ENCODE results near the gene TCHHL1. TPM values are rescaled to one million over a fixed set of nuclear protein-coding genes. Genes with fewer than 3 reads are reported as not detected.

Gene TCHHL1
- total and polyA plus RNA-seq, 8 donors, result not detected

GRCh38 chr1:152052606-152053005 lies 36.3 kb downstream of the TCHHL1 start:
- peak; percentile 47 for ATAC-seq
- H3K36me3 ChIP-seq, result no peaks in the 10 kb centered on the region
- peaks cover 8 to 52% of the 10 kb centered on the region in 2 donors for H3K4me1 ChIP-seq
- no peak overlapping the region for H3K27ac ChIP-seq
- no peak overlapping the region for H3K4me3 ChIP-seq
- H3K27me3 ChIP-seq, result peaks cover 21 to 44% of the 10 kb centered on the region in 2 donors
- TF ChIP-seq CTCF (IDR thresholded peaks at IDR 0.05), result peak; percentile 92 to 96
- intact Hi-C loops (cut with DNase I), result loop anchor here (5.0 to 10.0 kb wide), 2 partner anchors 122 to 395 kb away; no protein-coding TSS in a partner anchor
- peak in 3 of 4 donors; percentile 79 to 91 (median 85) for DNase-seq
- H3K9me3 ChIP-seq, result no peaks in the 10 kb centered on the region

- no peak for DNase-seq
- intact Hi-C loops (cut with DNase I), result loop anchor here (5.0 to 10.0 kb wide), 2 partner anchors 124 to 396 kb away; no protein-coding TSS in a partner anchor
Observed at GRCh38 chr1:152050886-152051675, 37.8 kb downstream of the TCHHL1 start.

GRCh38 chr1:152049291-152050083 lies 39.4 kb downstream of the TCHHL1 start:
- ATAC-seq (no peak), DNase-seq (no peak)
- TF ChIP-seq CTCF (IDR thresholded peaks at IDR 0.05), result no peak
- H3K4me1 ChIP-seq, result peaks cover 12 to 69% of the 10 kb centered on the region in 2 donors
- H3K27ac ChIP-seq, result peak overlapping the region; percentile 96
- peaks cover 7 to 18% of the 10 kb centered on the region in 2 donors for H3K27me3 ChIP-seq
- intact Hi-C loops (cut with DNase I), result loop anchor here (5.0 to 10.0 kb wide), 2 partner anchors 125 to 398 kb away; no protein-coding TSS in a partner anchor
- no peaks in the 10 kb centered on the region for H3K36me3 ChIP-seq
- no peaks in the 10 kb centered on the region for H3K9me3 ChIP-seq
- H3K4me3 ChIP-seq, result no peak overlapping the region

More at GRCh38 chr1:152050886-152051675, 37.8 kb downstream of the TCHHL1 start:
- Histone ChIP-seq H3K4me3 (no peak overlapping the region), H3K9me3 (no peaks in the 10 kb centered on the region), H3K36me3 (no peaks in the 10 kb centered on the region), H3K27me3 (peaks cover 13 to 33% of the 10 kb centered on the region in 2 donors), H3K4me1 (peaks cover 12 to 67% of the 10 kb centered on the region in 2 donors), H3K27ac (peak overlapping the region in 1 of 2 donors; percentile 96)
- TF ChIP-seq CTCF (IDR thresholded peaks at IDR 0.05), result no peak
- ATAC-seq, result no peak

- H3K4me3 ChIP-seq, result peak overlapping the region in 1 of 2 donors; percentile 20
- peak in 3 of 4 donors; percentile 77 to 91 (median 91) for DNase-seq
- TF ChIP-seq CTCF (IDR thresholded peaks at IDR 0.05), result no peak
- ATAC-seq, result peak; percentile 67
- H3K9me3 ChIP-seq, result no peaks in the 10 kb centered on the region
- intact Hi-C loops (cut with DNase I), result no loop called here
- peaks cover 12 to 69% of the 10 kb centered on the region in 2 donors for H3K4me1 ChIP-seq
- peaks cover 6 to 8% of the 10 kb centered on the region in 2 donors for H3K27me3 ChIP-seq
- no peaks in the 10 kb centered on the region for H3K36me3 ChIP-seq
- peak overlapping the region; percentile 96 for H3K27ac ChIP-seq
Observed at GRCh38 chr1:152048416-152049009, 40.4 kb downstream of the TCHHL1 start.
